ENCODE measurements around the gene EHBP1.

The EHBP1 gene

GRCh38 chr2:62938126-62938525 is 232.6 kb downstream of the EHBP1 start:
- ATAC-seq, result no peak
- H3K9me3 Mint-ChIP-seq, result no peaks in the 10 kb centered on the region
- no peak overlapping the region for H3K4me3 Mint-ChIP-seq
- no peak overlapping the region for H3K27ac Mint-ChIP-seq
- H3K4me1 Mint-ChIP-seq, result no peaks in the 10 kb centered on the region
- no peak for DNase-seq (ENCODE audit: low spot score in 2 of 2)
- H3K36me3 Mint-ChIP-seq, result no peaks in the 10 kb centered on the region

- no peak for DNase-seq (ENCODE audit: low spot score in 2 of 2)
- Mint-ChIP-seq H3K4me3 (no peak overlapping the region), H3K27ac (peak overlapping the region; percentile 0), H3K4me1 (no peaks in the 10 kb centered on the region), H3K36me3 (no peaks in the 10 kb centered on the region), H3K9me3 (no peaks in the 10 kb centered on the region)
- no peak for ATAC-seq
Observed at GRCh38 chr2:62939735-62940491, 234.4 kb downstream of the EHBP1 start.

GRCh38 chr2:62940697-62941096 is 235.2 kb downstream of the EHBP1 start:
- Mint-ChIP-seq H3K9me3 (no peaks in the 10 kb centered on the region), H3K27ac (no peak overlapping the region), H3K36me3 (no peaks in the 10 kb centered on the region), H3K4me3 (no peak overlapping the region), H3K4me1 (no peaks in the 10 kb centered on the region)
- DNase-seq (ENCODE audit: low spot score in 2 of 2), result no peak
- ATAC-seq, result peak; percentile 60

GRCh38 chr2:62941413-62941812 is 235.9 kb downstream of the EHBP1 start:
- Mint-ChIP-seq H3K4me1 (no peaks in the 10 kb centered on the region), H3K4me3 (no peak overlapping the region), H3K9me3 (no peaks in the 10 kb centered on the region), H3K36me3 (no peaks in the 10 kb centered on the region), H3K27ac (no peak overlapping the region)
- ATAC-seq (no peak), DNase-seq (ENCODE audit: low spot score in 2 of 2) (no peak)

GRCh38 chr2:62944362-62944761 is 238.8 kb downstream of the EHBP1 start:
- Mint-ChIP-seq H3K9me3 (no peaks in the 10 kb centered on the region), H3K4me1 (no peaks in the 10 kb centered on the region), H3K36me3 (no peaks in the 10 kb centered on the region), H3K27ac (no peak overlapping the region), H3K4me3 (no peak overlapping the region)
- no peak for ATAC-seq
- DNase-seq (ENCODE audit: low spot score in 2 of 2), result no peak

- H3K9me3 Mint-ChIP-seq, result no peaks in the 10 kb centered on the region
- no peak for ATAC-seq
- DNase-seq (ENCODE audit: low spot score in 2 of 2), result no peak
- no peaks in the 10 kb centered on the region for H3K4me1 Mint-ChIP-seq
- H3K4me3 Mint-ChIP-seq, result no peak overlapping the region
- no peaks in the 10 kb centered on the region for H3K36me3 Mint-ChIP-seq
- no peak overlapping the region for H3K27ac Mint-ChIP-seq
Observed at GRCh38 chr2:62947403-62947802, 241.9 kb downstream of the EHBP1 start.

GRCh38 chr2:62956651-62957050 is 251.1 kb downstream of the EHBP1 start:
- Mint-ChIP-seq H3K27ac (no peak overlapping the region), H3K36me3 (peaks cover 11% of the 10 kb centered on the region), H3K9me3 (no peaks in the 10 kb centered on the region), H3K4me3 (no peak overlapping the region), H3K4me1 (no peaks in the 10 kb centered on the region)
- no peak for ATAC-seq
- no peak for DNase-seq (ENCODE audit: low spot score in 2 of 2)

GRCh38 chr2:62958206-62958605 is 252.7 kb downstream of the EHBP1 start:
- ATAC-seq (no peak), DNase-seq (ENCODE audit: low spot score in 2 of 2) (no peak)
- H3K4me1 Mint-ChIP-seq, result no peaks in the 10 kb centered on the region
- H3K9me3 Mint-ChIP-seq, result no peaks in the 10 kb centered on the region
- peaks cover 11% of the 10 kb centered on the region for H3K36me3 Mint-ChIP-seq
- no peak overlapping the region for H3K27ac Mint-ChIP-seq
- H3K4me3 Mint-ChIP-seq, result no peak overlapping the region

GRCh38 chr2:62964050-62964449 is 258.5 kb downstream of the EHBP1 start:
- Mint-ChIP-seq H3K4me3 (no peak overlapping the region), H3K4me1 (no peaks in the 10 kb centered on the region), H3K9me3 (no peaks in the 10 kb centered on the region), H3K36me3 (no peaks in the 10 kb centered on the region), H3K27ac (no peak overlapping the region)
- ATAC-seq, result no peak
- DNase-seq (ENCODE audit: low spot score in 2 of 2), result no peak

- H3K36me3 Mint-ChIP-seq, result no peaks in the 10 kb centered on the region
Observed at GRCh38 chr2:62964671-62965070, 259.2 kb downstream of the EHBP1 start.

GRCh38 chr2:62966991-62967390 is 261.5 kb downstream of the EHBP1 start:
- Mint-ChIP-seq H3K9me3 (no peaks in the 10 kb centered on the region), H3K4me3 (no peak overlapping the region), H3K36me3 (no peaks in the 10 kb centered on the region), H3K27ac (no peak overlapping the region), H3K4me1 (no peaks in the 10 kb centered on the region)
- ATAC-seq (no peak), DNase-seq (ENCODE audit: low spot score in 2 of 2) (no peak)

More at GRCh38 chr2:62964671-62965070, 259.2 kb downstream of the EHBP1 start:
- DNase-seq (ENCODE audit: low spot score in 2 of 2) (no peak), ATAC-seq (no peak)
- H3K27ac Mint-ChIP-seq, result no peak overlapping the region
- no peaks in the 10 kb centered on the region for H3K4me1 Mint-ChIP-seq
- no peaks in the 10 kb centered on the region for H3K9me3 Mint-ChIP-seq
- no peak overlapping the region for H3K4me3 Mint-ChIP-seq

GRCh38 chr2:62968168-62968567 is 262.7 kb downstream of the EHBP1 start:
- Mint-ChIP-seq H3K9me3 (no peaks in the 10 kb centered on the region), H3K4me3 (no peak overlapping the region), H3K27ac (no peak overlapping the region), H3K36me3 (no peaks in the 10 kb centered on the region), H3K4me1 (no peaks in the 10 kb centered on the region)
- ATAC-seq (no peak), DNase-seq (ENCODE audit: low spot score in 2 of 2) (no peak)

- Mint-ChIP-seq H3K4me1 (no peaks in the 10 kb centered on the region), H3K36me3 (no peaks in the 10 kb centered on the region), H3K9me3 (no peaks in the 10 kb centered on the region), H3K4me3 (no peak overlapping the region), H3K27ac (no peak overlapping the region)
- ATAC-seq (no peak), DNase-seq (ENCODE audit: low spot score in 2 of 2) (no peak)
Observed at GRCh38 chr2:62968668-62969067, 263.2 kb downstream of the EHBP1 start.

GRCh38 chr2:62971936-62972335 is 266.4 kb downstream of the EHBP1 start:
- no peaks in the 10 kb centered on the region for H3K36me3 Mint-ChIP-seq
- no peak for DNase-seq (ENCODE audit: low spot score in 2 of 2)
- no peak overlapping the region for H3K4me3 Mint-ChIP-seq
- H3K9me3 Mint-ChIP-seq, result no peaks in the 10 kb centered on the region
- no peak overlapping the region for H3K27ac Mint-ChIP-seq
- H3K4me1 Mint-ChIP-seq, result no peaks in the 10 kb centered on the region
- ATAC-seq, result no peak

- Mint-ChIP-seq H3K4me1 (no peaks in the 10 kb centered on the region), H3K36me3 (no peaks in the 10 kb centered on the region), H3K4me3 (no peak overlapping the region), H3K27ac (no peak overlapping the region), H3K9me3 (no peaks in the 10 kb centered on the region)
- ATAC-seq (no peak), DNase-seq (ENCODE audit: low spot score in 2 of 2) (no peak)
Observed at GRCh38 chr2:62972601-62973000, 267.1 kb downstream of the EHBP1 start.

- no peaks in the 10 kb centered on the region for H3K4me1 Mint-ChIP-seq
- no peaks in the 10 kb centered on the region for H3K36me3 Mint-ChIP-seq
- DNase-seq (ENCODE audit: low spot score in 2 of 2), result no peak
- H3K4me3 Mint-ChIP-seq, result no peak overlapping the region
- no peak for ATAC-seq
- H3K9me3 Mint-ChIP-seq, result no peaks in the 10 kb centered on the region
- H3K27ac Mint-ChIP-seq, result no peak overlapping the region
Observed at GRCh38 chr2:62974999-62975398, 269.5 kb downstream of the EHBP1 start.

- Mint-ChIP-seq H3K27ac (no peak overlapping the region), H3K4me3 (no peak overlapping the region), H3K9me3 (no peaks in the 10 kb centered on the region), H3K4me1 (no peaks in the 10 kb centered on the region), H3K36me3 (peaks cover 15% of the 10 kb centered on the region)
- no peak for ATAC-seq
- DNase-seq (ENCODE audit: low spot score in 2 of 2), result no peak
Observed at GRCh38 chr2:62991605-62992004, 286.1 kb downstream of the EHBP1 start.

All from stimulated activated effector memory CD8-positive, alpha-beta T cell treated with anti-CD3 and anti-CD28 coated beads, Interleukin-12 subunit alpha, Interleukin-12 subunit beta, amount 100 ng/mL, for 72 hours (primary cell).